Neural cell (in vitro differentiated cells): Measurements from ENCODE around the gene LRP1-AS.

ENCODE experiments used
- EZH2 ChIP-seq: fragments of 200-600, 300-800 bp; shearing (Covaris generic), sonication (generic); IDR thresholded peaks from 2 replicates; pipeline ENCODE4 v1.6.1; 2014; ENCODE audit warnings: antibody characterized with exemption, low read length, borderline replicate concordance, mild to moderate bottlenecking; ENCODE audit not compliant: insufficient read depth, poor library complexity, severe bottlenecking
- TAF1 ChIP-seq: IDR thresholded peaks from 2 replicates; pipeline ENCODE4 v1.6.1; 2012; ENCODE audit warnings: low read depth
- TF ChIP-seq, protein P1 (sequence below): fragments of 450-650 bp; IDR thresholded peaks from 2 replicates; pipeline ENCODE4 v1.5.1; 2014; ENCODE audit warnings: antibody characterized with exemption, mild to moderate bottlenecking, moderate library complexity; ENCODE audit not compliant: poor library complexity, severe bottlenecking

DNA sequence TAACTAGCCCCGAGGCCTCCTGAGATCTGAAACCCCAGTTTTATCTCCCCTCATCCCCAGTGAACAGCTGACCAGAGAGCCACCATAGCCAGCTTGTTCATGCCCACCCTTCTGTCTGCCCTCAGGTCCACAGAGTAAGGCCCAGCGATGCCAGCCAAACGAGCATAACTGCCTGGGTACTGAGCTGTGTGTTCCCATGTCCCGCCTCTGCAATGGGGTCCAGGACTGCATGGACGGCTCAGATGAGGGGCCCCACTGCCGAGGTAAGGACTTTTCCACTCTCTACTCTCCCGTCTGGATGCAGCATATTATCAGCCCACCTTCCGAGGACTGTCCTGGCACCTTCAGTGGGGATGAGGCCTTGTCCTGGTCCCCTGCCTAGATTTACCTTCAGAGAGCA lies 6.2 kb downstream of the LRP1-AS start:
- TF ChIP-seq, protein P1, sequence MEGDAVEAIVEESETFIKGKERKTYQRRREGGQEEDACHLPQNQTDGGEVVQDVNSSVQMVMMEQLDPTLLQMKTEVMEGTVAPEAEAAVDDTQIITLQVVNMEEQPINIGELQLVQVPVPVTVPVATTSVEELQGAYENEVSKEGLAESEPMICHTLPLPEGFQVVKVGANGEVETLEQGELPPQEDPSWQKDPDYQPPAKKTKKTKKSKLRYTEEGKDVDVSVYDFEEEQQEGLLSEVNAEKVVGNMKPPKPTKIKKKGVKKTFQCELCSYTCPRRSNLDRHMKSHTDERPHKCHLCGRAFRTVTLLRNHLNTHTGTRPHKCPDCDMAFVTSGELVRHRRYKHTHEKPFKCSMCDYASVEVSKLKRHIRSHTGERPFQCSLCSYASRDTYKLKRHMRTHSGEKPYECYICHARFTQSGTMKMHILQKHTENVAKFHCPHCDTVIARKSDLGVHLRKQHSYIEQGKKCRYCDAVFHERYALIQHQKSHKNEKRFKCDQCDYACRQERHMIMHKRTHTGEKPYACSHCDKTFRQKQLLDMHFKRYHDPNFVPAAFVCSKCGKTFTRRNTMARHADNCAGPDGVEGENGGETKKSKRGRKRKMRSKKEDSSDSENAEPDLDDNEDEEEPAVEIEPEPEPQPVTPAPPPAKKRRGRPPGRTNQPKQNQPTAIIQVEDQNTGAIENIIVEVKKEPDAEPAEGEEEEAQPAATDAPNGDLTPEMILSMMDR = no peak
- TF ChIP-seq EZH2 = no peak
- TF ChIP-seq TAF1 = no peak
